ENCODE data around the gene JMJD6. TPM values are rescaled to one million over a fixed set of nuclear protein-coding genes. Genes with fewer than 3 reads are reported as not detected.

Gene JMJD6
- total and polyA plus RNA-seq, 9 of the 15 experiments (the other 6 are each of a cell fraction or from before 2014, with no cell fraction given) = 2.5 to 52.3 (median 36.3) TPM

- H3K4me1 ChIP-seq (replicated peaks in 1 of 2; ENCODE audit: control insufficient read depth in 2 of 2, insufficient read depth in 2 of 2, low read length in 2 of 2) = peaks cover 19 to 59% of the 10 kb centered on the region in 2 experiments
- FAIRE-seq (no peak), DNase-seq (ENCODE audit: extremely low read depth in 1 of 4, low spot score in 3 of 4) (peak in 1 of 4 experiments; percentile 6), ATAC-seq (no peak)
- intact Hi-C loops (cut with micrococcal nuclease) (no loop called here), in situ Hi-C loops (cut with MboI) (no loop called here)
- H3K9ac ChIP-seq (ENCODE audit: insufficient read depth in 1 of 2, low read depth in 2 of 2, low read length in 2 of 2) = peak overlapping the region in 1 of 2 experiments; percentile 67; a peak in 1 of 4 replicates
- no peaks in the 10 kb centered on the region; the same call in none of the 2 replicates for H4K20me1 ChIP-seq (replicated peaks; ENCODE audit: control insufficient read depth, insufficient read depth, low read length)
- ChIA-PET CTCF (ENCODE audit: low intra/inter-chr PET ratio) (no interaction called here), POLR2A (interaction anchor here (1.3 to 1.7 kb wide), 2 partner anchors 13 to 129 kb away, joined by 3 to 4 read pairs; no protein-coding TSS in a partner anchor)
- H3K27ac ChIP-seq (ENCODE audit: extremely low read depth, low read depth, low read length) = no peak overlapping the region
- TF ChIP-seq BHLHE40 (IDR thresholded peaks at IDR 0.05; ENCODE audit: low read length) (peak; percentile 12; the same call in 1 of the 2 replicates), CREM (IDR thresholded peaks at IDR 0.05; ENCODE audit: low read depth) (no peak)
- no peak overlapping the region for H3K4me3 ChIP-seq
- H3K9me3 ChIP-seq (replicated peaks; ENCODE audit: control insufficient read depth, insufficient read depth, low read depth, low read length) = no peaks in the 10 kb centered on the region
- H3K4me2 ChIP-seq (ENCODE audit: insufficient read depth, low read length) = no peak overlapping the region
- no peak overlapping the region for H2AFZ ChIP-seq (ENCODE audit: low read depth, low read length)
- 34% methylated on average over 14 of the region's 15 CpGs for WGBS (ENCODE audit: insufficient coverage, low coverage, missing lambda C conversion rate)
- no peaks in the 10 kb centered on the region for H3K27me3 ChIP-seq (ENCODE audit: control insufficient read depth in 2 of 2, insufficient read depth in 2 of 2, low read length in 2 of 2)
- H3K79me2 ChIP-seq (ENCODE audit: control insufficient read depth, insufficient read depth, low read length) = no peaks in the 10 kb centered on the region
- H3K9me1 ChIP-seq (ENCODE audit: control insufficient read depth, insufficient read depth, low read length) = no peaks in the 10 kb centered on the region
- H3K36me3 ChIP-seq (ENCODE audit: control insufficient read depth, insufficient read depth, low read length) = no peaks in the 10 kb centered on the region
- BruUV-seq (replicated peaks) = no TSS peak
These were observed 39.7 kb downstream of the JMJD6 start for GRCh38 chr17:76686538-76687297.

- no peak overlapping the region; a peak in 1 of 4 replicates for H3K9ac ChIP-seq (ENCODE audit: insufficient read depth in 1 of 2, low read depth in 2 of 2, low read length in 2 of 2)
- ChIA-PET POLR2A (interaction anchor here (0.7 to 1.7 kb wide), 4 partner anchors 31 to 129 kb away, joined by 3 to 4 read pairs (median 4); no protein-coding TSS in a partner anchor), CTCF (ENCODE audit: low intra/inter-chr PET ratio) (no interaction called here)
- no TSS peak for BruUV-seq (replicated peaks)
- no peaks in the 10 kb centered on the region for H3K9me3 ChIP-seq (replicated peaks; ENCODE audit: control insufficient read depth, insufficient read depth, low read depth, low read length)
- no peaks in the 10 kb centered on the region for H3K9me1 ChIP-seq (ENCODE audit: control insufficient read depth, insufficient read depth, low read length)
- TF ChIP-seq CSDE1 (IDR thresholded peaks at IDR 0.05) (no peak), CXXC5 (CRISPR knock-in tag; IDR thresholded peaks at IDR 0.05) (no peak), HDAC3 (IDR thresholded peaks at IDR 0.05; ENCODE audit: borderline replicate concordance, partially characterized antibody) (no peak), DPF2 (IDR thresholded peaks at IDR 0.05) (no peak), PRPF4 (IDR thresholded peaks at IDR 0.05; ENCODE audit: insufficient read depth, low read depth, low read length, poor library complexity, severe bottlenecking) (no peak), BCOR (IDR thresholded peaks at IDR 0.05) (no peak), ZNF79 (CRISPR knock-in tag; IDR thresholded peaks at IDR 0.05; ENCODE audit: low read depth) (no peak), ZNF3 (CRISPR knock-in tag; IDR thresholded peaks at IDR 0.05) (no peak), HDAC6 (IDR thresholded peaks at IDR 0.05; ENCODE audit: low read depth, low read length) (no peak), MTA2 (IDR thresholded peaks at IDR 0.05; ENCODE audit: low read depth) (no peak), MED1 (CRISPR knock-in tag; IDR thresholded peaks at IDR 0.05; ENCODE audit: borderline replicate concordance) (no peak), ZNF165 (CRISPR knock-in tag; IDR thresholded peaks at IDR 0.05; ENCODE audit: borderline replicate concordance) (no peak), SMC3 (conservative IDR thresholded peaks at IDR 0.05; ENCODE audit: insufficient read depth, low read depth, low read length) (no peak)
- no peaks in the 10 kb centered on the region; the same call in none of the 2 replicates for H4K20me1 ChIP-seq (replicated peaks; ENCODE audit: control insufficient read depth, insufficient read depth, low read length)
- H3K27me3 ChIP-seq (ENCODE audit: control insufficient read depth in 2 of 2, insufficient read depth in 2 of 2, low read length in 2 of 2) = no peaks in the 10 kb centered on the region
- peaks cover 26 to 64% of the 10 kb centered on the region in 2 experiments for H3K4me1 ChIP-seq (replicated peaks in 1 of 2; ENCODE audit: control insufficient read depth in 2 of 2, insufficient read depth in 2 of 2, low read length in 2 of 2)
- H2AFZ ChIP-seq (ENCODE audit: low read depth, low read length) = no peak overlapping the region
- no peak overlapping the region for H3K4me2 ChIP-seq (ENCODE audit: insufficient read depth, low read length)
- intact Hi-C loops (cut with micrococcal nuclease) = no loop called here
- no peaks in the 10 kb centered on the region for H3K36me3 ChIP-seq (ENCODE audit: control insufficient read depth, insufficient read depth, low read length)
- H3K4me3 ChIP-seq = no peak overlapping the region
- DNase-seq (ENCODE audit: extremely low read depth in 1 of 4, low spot score in 3 of 4) (peak in 1 of 4 experiments; percentile 3), ATAC-seq (0 out of 3 replicates have a peak, but pooled peaks have one; percentile 8), FAIRE-seq (no peak)
- no peak overlapping the region for H3K27ac ChIP-seq (ENCODE audit: extremely low read depth, low read depth, low read length)
- WGBS (ENCODE audit: insufficient coverage, low coverage, missing lambda C conversion rate) = 54% methylated on average over 6 of the region's 8 CpGs
- in situ Hi-C loops (cut with MboI) = no loop called here
- H3K79me2 ChIP-seq (ENCODE audit: control insufficient read depth, insufficient read depth, low read length) = no peaks in the 10 kb centered on the region
These were observed 40.6 kb downstream of the JMJD6 start for GRCh38 chr17:76685846-76686245.
